AG09319 (cell line): ENCODE measurements around the gene ST6GAL1.
"Not testable (repeated sequence)": the region's sequence is repeated elsewhere in the genome, so short reads cannot be mapped to it uniquely, and the experiment has no call there.

ENCODE experiments used
- DNase-seq: peaks from one replicate; pipeline ENCODE4 v3.0.0-alpha.2; 2010; ENCODE audit warnings: low read depth; ENCODE audit errors: extremely low read depth
- CTCF ChIP-seq: IDR thresholded peaks from 2 replicates; pipeline ENCODE4 v1.5.1; 2011; ENCODE audit warnings: low read depth, mild to moderate bottlenecking, inconsistent platforms, low read length, moderate library complexity

Gene ST6GAL1

GRCh38 chr3:187044206-187044605 lies 113.9 kb downstream of the ST6GAL1 start:
- no peak for TF ChIP-seq CTCF
- DNase-seq = no peak

- DNase-seq = no peak
- no peak; the same call in 1 of the 2 replicates for TF ChIP-seq CTCF
These were observed 114.7 kb downstream of the ST6GAL1 start for GRCh38 chr3:187044867-187045552.

- no peak for TF ChIP-seq CTCF
- DNase-seq = no peak
These were observed 115.7 kb downstream of the ST6GAL1 start for GRCh38 chr3:187046033-187046432.

GRCh38 chr3:187049462-187050101 lies 119.3 kb downstream of the ST6GAL1 start:
- no peak for TF ChIP-seq CTCF

GRCh38 chr3:187051066-187051465 lies 120.7 kb downstream of the ST6GAL1 start:
- no peak for TF ChIP-seq CTCF
- no peak for DNase-seq

More at GRCh38 chr3:187049462-187050101, 119.3 kb downstream of the ST6GAL1 start:
- DNase-seq = no peak

GRCh38 chr3:187051724-187052366 lies 121.5 kb downstream of the ST6GAL1 start:
- no peak for TF ChIP-seq CTCF
- DNase-seq = no peak

GRCh38 chr3:187052427-187052826 lies 122.1 kb downstream of the ST6GAL1 start:
- DNase-seq = not testable (repeated sequence)

GRCh38 chr3:187054433-187054832 lies 124.1 kb downstream of the ST6GAL1 start:
- DNase-seq = not testable (repeated sequence)

GRCh38 chr3:187057803-187058202 lies 127.5 kb downstream of the ST6GAL1 start:
- DNase-seq = not testable (repeated sequence)
